SKM-1 treated with dmso at 0.1 percent for 144 hours (cell line): ENCODE measurements around the gene KRT77.
"Not testable (repeated sequence)": the region's sequence is repeated elsewhere in the genome, so short reads cannot be mapped to it uniquely, and the experiment has no call there.

Source experiments
- DNase-seq: peaks from one replicate; lab custom pipeline; 2025; ENCODE audit not compliant: unreplicated experiment; lab: John Stamatoyannopoulos, UW

The KRT77 gene

DNA sequence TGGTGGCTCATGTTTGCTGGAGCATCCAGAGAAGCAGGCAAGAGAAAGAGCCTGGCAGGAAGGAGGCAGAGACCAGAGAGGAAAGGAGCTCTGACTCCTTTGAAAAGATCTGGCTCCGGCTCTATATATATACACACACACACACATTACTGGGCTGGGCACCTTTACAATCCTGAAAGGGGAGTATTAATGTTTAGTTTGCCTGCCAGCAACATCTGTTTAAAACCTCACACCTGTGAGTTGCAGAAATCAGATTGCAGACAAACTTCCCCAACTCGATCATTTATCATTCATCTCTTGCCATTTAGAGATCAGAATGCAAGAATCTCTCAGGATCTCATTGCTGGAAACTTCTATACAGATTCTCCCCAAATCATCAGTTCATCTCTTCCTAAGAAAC is at the start of gene KRT77:
TSS of gene KRT77 (minus strand) at position 101 of the 400 bp plus-strand sequence. CDS start at position 11, 90 bp downstream.
- DNase-seq = no peak

DNA sequence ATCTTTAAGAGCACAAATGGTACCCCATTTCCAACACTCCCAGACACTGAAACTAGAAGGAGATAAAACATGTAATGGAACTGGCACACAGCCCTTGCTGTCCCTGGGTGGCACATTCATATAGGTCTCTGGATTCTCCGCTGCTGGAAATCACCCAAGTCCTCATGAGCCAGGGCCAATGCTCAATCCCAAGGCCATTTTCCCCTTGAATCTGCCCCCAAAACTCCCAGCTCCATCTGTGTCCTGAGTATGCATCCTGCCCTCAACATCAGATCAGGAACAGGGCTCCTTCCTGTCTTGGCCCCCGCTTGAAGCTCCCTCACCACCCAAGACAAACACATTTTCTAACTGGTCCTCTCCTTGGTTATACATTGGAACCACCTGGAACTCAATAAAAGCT is 49.2 kb upstream of the KRT77 start:
- no peak for DNase-seq

GRCh38 chr12:52751795-52752194 is 48.5 kb upstream of the KRT77 start:
- DNase-seq = no peak

DNA sequence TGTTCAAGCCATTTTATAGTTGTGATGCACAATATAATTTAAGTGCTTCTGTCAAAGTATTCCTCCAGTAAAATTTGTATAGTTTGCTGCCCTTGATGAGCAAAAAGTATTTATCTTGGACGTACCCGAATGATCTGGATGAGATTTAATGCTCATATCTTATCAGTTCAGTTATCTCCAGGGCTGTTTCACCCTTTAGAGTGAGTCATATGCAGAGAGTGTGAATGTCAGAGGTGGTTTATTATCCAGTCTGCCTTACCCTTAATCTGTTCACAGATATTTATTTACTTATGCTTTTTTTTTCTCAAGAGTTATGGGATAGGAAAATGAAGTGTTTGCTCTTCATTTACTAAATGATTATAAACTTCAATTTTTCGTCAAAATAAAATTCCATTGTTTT is 47.2 kb upstream of the KRT77 start:
- DNase-seq = not testable (repeated sequence)

DNA sequence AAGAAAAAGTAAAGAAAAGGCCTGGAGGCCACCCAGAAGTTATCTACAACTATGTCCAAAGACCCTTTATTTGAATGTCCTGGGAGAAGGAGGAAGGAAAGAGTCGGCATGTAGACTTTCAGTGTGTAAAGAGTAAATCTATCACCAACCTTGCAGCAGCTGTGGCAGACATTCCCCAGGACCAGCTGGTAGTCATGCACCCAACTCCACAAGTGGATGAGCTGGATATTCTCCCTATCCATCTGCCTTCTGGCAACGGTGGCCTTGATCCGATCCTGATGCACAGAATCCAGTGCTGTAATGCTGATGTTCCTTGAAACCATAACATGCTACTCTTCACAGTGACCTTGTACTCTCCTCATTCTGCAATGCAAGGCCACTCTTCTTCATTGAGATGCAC is 46.5 kb upstream of the KRT77 start:
- no peak for DNase-seq

DNA sequence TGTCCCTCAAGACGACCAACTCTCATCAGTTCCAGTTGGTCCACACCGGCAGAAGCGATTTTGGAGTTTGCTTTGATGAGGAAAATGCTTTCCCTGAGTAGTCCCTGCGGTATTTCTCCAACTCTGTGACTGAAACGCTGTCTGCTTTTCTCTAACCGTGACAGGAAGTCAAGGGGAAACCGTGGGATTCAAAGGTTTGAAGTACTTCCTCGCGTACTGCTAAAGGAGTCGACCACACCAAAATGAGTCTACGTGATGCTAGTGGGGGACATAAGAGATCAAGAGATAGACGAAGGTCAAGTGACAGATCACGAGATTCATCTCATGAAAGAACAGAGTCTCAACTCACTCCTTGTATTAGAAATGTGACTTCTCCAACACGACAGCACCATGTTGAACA is 45.3 kb upstream of the KRT77 start:
- DNase-seq = no peak

DNA sequence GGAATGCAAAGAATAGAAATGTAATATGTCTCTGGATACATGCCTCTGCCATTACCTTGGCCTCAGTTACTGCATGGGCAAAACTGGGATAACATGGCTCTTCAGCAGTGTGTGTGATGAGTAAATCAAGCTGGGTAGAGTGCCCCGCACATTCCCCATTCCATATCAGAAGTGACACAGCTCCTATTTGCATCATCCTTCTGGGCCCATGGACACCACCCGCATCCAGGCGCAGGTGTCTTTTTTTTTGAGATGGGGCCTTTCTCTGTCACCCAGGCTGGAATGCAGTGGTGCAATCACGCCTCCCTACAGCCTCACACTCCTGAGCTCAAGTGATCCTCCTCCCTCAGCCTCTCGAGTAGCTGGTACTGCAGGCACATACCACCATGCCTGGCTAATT is 42.2 kb upstream of the KRT77 start:
- no peak for DNase-seq

- no peak for DNase-seq
Measured at GRCh38 chr12:52744493-52745156, 41.3 kb upstream of the KRT77 start.

DNA sequence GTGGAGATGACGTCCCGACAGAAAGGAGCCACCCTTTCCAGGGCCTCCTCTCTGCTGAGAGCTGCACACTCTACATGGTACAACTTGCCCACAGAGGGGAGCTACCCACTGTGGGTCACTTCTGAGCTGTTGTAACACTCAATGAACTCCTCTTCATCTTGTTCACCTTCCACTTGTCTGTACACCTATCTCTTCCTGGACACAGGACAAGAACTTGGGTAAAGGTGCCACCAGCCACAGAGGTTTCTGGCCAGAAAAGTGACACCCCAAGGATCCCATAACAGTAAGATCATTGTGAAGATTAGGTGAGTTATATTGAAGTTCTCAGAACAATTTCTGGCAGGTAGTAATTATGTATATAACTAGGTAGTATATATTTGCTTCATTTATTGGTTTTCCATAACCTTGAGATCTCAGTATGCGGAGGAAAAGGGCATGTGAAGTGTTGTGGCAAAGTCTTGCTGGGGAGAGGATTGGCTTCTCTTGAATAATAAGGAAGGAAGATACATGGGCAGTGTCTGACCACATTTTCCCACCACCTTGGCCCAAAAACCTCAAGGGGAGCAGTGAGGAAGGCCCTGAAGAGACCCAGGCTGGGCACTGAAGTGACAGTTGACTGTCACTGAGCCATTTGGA is 39.6 kb upstream of the KRT77 start:
- no peak for DNase-seq

DNA sequence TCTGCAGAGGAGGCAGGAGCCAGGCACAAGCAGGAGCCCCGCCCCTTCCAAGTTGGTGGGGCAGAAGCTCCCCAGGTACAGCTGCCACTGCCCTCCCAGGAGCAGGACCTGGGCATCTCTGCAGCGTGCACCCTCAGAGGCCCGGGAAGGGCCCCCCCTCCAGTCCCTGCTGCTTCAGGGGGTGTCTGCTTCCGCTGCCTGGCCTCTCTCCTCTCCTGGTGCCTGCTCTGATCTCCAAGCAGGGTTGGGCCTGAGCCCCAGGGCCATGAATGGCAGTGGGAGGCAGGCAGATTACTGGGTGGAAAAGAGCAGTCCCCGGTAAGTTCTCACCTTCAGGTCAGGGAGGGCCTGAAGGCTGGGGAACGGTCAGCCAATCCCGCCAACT is 38.9 kb upstream of the KRT77 start:
- DNase-seq = no peak

DNA sequence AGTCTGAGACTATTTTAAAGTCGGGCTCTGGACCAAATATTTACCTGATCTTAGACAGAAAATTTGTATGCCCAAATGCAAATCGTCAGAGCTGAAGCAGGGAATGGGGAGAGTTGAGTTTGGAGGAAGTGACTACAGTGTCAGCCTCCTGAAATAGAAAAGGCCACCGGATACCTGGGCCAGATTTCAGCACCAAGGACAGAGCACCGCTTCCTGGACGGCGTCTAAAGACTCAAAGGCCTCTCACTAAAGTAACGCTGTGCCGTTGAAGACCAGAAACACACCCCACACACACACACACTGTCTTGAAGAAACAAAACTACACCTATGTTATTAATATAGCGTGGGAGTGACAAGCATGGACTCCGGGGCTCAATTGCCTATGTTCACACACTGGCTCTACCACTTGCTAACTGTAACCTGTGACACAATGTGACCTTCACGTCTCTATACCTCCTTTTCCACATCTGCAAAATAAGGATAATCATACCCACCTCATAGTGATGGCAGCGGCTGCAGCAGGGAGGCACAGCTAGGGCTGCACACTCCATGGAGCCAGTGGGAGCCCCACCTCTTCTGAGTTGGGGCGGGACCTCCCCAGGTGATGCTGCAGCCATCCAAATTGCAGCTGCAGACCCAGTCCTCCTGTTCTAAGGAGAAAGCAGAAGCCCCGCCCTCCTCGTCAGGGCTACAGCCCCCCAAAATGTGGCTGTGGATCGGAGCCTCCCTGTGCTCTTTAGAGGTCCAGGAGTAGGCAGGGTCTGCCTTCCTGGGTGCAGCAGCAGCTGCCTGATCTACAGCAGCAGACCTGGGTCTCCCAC is 38.3 kb upstream of the KRT77 start:
- DNase-seq = no peak

DNA sequence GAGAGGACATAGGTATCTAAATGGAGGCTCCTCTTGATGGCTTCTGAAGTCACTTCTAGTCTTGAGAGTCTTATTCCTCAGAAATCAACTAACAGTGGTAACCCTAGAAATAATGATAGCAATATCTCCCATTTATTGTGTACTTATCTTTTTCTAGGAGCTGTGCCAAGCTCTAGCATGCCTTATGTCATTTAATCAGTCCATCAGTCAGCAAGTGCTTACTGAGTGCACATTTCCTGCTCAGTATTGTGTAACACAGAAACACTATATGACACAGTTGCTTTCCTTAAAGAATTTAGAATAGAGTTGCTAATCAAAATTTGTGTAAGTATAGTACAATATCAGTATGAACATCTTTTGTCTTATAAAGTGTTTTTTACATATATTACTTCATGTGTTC is 37.3 kb upstream of the KRT77 start:
- no peak for DNase-seq

- DNase-seq = no peak
Measured at GRCh38 chr12:52739963-52740362, 36.6 kb upstream of the KRT77 start.

- DNase-seq = no peak
Measured at GRCh38 chr12:52735816-52736632, 32.7 kb upstream of the KRT77 start.

GRCh38 chr12:52735106-52735505 is 31.8 kb upstream of the KRT77 start:
- DNase-seq = no peak

DNA sequence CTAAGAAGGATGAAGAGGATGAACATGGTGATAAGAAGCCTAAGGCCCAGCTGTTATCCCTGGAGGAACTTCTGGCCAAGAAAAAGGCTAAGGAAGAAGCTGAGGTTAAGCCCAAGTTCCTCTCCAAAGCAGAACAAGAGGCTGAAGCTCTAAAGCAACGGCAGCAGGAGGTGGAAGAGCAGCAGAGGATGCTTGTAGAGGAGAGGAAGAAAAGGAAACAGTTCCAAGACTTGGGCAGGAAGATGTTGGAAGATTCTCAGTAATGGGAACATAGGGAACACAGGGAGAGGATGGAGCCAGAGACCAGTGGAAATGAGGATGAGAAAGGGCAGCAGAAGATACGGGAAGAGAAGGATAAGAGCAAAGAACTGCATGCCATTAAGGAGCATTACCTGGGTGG is 27.5 kb upstream of the KRT77 start:
- no peak for DNase-seq

DNA sequence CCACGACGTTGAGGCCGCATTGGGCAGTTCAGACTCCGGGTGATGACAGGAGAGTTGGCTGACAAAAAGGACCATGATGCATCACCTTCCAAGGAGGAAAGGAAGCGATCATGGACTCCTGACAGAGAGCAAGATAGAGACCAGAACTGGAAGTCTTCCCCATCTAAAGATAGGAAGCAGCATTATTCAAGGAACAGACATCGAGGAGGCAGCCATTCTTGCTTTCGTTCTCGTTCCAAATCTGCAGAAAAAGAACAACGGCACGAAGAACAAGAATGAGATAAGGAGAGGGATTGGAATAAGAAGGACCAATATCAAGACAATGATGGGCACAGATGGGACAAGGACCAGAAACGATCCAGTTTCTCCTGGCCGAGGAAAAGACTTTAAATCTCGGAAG is 27.1 kb upstream of the KRT77 start:
- no peak for DNase-seq

DNA sequence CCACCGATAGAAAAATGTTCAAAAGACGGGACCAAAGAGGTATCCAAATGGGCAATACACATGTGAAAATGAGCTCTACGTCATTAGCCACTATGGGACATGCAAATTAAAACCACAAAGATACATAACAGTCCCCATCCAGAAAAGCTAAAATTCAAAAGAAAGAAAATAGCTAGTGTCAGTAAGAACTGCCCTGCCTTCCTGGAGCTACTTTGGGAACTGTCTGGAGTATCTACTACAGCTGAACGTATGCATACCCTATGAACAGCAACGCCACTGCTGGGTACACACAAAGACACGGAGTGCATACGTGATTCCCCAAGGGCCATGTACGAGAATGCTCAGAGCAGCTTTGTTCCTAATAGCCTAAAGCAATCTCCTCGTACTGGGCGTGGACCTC is 25.8 kb upstream of the KRT77 start:
- DNase-seq = no peak

GRCh38 chr12:52728374-52728773 is 25.1 kb upstream of the KRT77 start:
- no peak for DNase-seq

- no peak for DNase-seq
Measured at GRCh38 chr12:52727037-52727436, 23.7 kb upstream of the KRT77 start.

GRCh38 chr12:52726451-52726850 is 23.1 kb upstream of the KRT77 start:
- DNase-seq = no peak
